Testis (tissue), 3 donors: ENCODE measurements around the gene FLT1. TPM values are rescaled to one million over a fixed set of nuclear protein-coding genes. Genes with fewer than 3 reads are reported as not detected.

ENCODE experiments used
- DNase-seq: peaks from one replicate; pipeline ENCODE4 v3.0.0-alpha.2; 2019
- H3K27ac ChIP-seq, 2 donors: fragments of 200-600 bp; sonication (generic); one replicate each; pipeline ENCODE4 v1.5.1; 2019
- H3K27me3 ChIP-seq: fragments of 200-600 bp; sonication (generic); one replicate; pipeline ENCODE4 v1.5.1; 2019
- H3K36me3 ChIP-seq: fragments of 200-600 bp; sonication (generic); one replicate; pipeline ENCODE4 v1.5.1; 2017; ENCODE audit warnings: low read depth; ENCODE audit errors: missing control alignments
- H3K4me1 ChIP-seq: fragments of 200-600 bp; sonication (generic); one replicate; pipeline ENCODE4 v1.5.1; 2019
- H3K4me3 ChIP-seq, 2 donors: fragments of 200-600 bp; sonication (generic); one replicate each; pipeline ENCODE4 v1.5.1; 2017 to 2019
- H3K9me3 ChIP-seq: fragments of 200-600 bp; sonication (generic); one replicate; pipeline ENCODE4 v1.5.1; 2017
- POLR2A ChIP-seq: fragments of 450-650 bp; IDR thresholded peaks from one replicate; pipeline ENCODE4 v1.6.1; 2017; ENCODE audit warnings: antibody characterized with exemption, mild to moderate bottlenecking, moderate library complexity
- WGBS, 2 donors: methylation state at CpG; one replicate each; pipeline ENCODE4 v1.1.5; 2018; 5-methylcytosine and 5-hydroxymethylcytosine counted together
- intact Hi-C: fragments of 100-400 bp; cut with DNase I; formaldehyde crosslinking; loops from one replicate; pipeline ENCODE4 v1.15.1; 2023; ENCODE audit warnings: low total_unique reads
- polyA plus RNA-seq: library from polyadenylated mRNA; stranded (reverse); fragments of 350-450 nt; fragmentation: Illumina TruSeq; extraction: RNeasy Lipid Tissue Mini Kit (QIAGEN cat#74804); gene quantifications from one replicate; pipeline ENCODE4 v1.2.3, GENCODE V29; 2014; ENCODE audit warnings: low read depth, low replicate concordance; ENCODE audit not compliant: insufficient read depth
- total RNA-seq, 2 donors: library from RNA; depleted of rRNA; stranded (reverse); fragments of >200 nt; gene quantifications; one replicate each; pipeline ENCODE4 v1.2.3, GENCODE V29; 2016
- TF ChIP-seq, protein P1 (sequence below), 3 experiments: fragments of 450-650 bp in 2 of 3; fragments of 200-600 bp in 1 of 3; sonication (generic) in 1 of 3; IDR thresholded peaks; one replicate each; pipeline ENCODE4 v1.5.1; 2016 to 2019; ENCODE audit warnings: antibody characterized with exemption in 3 of 3, mild to moderate bottlenecking in 2 of 3, moderate library complexity in 1 of 3

FLT1 gene
- total and polyA plus RNA-seq, 3 donors from 2014 or later, result 26.6 to 48.1 (median 47.4) TPM

DNA sequence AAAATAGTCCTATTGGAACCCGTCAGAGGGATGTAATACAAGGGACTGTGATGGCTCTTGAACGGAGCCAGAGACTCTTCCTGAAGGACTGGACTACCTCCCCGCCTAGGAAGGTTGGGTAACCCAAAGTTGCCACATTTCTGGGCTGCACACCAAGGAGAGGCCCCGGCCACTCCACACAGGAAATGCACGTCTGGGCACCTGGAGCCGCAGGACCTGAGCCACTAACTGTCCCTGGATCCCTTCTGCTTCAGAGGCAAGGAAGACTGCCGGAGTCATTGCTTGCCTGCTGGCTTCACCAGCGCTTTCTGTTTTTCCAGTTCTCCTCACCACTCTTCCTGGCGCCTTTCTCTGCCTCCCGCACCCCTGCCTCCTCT, 1.2 kb upstream of the FLT1 start:
- 50 to 57% methylated on average over 7 to 10 of the region's 10 CpGs for WGBS, 2 donors
- no peak for TF ChIP-seq POLR2A
- TF ChIP-seq, protein P1, sequence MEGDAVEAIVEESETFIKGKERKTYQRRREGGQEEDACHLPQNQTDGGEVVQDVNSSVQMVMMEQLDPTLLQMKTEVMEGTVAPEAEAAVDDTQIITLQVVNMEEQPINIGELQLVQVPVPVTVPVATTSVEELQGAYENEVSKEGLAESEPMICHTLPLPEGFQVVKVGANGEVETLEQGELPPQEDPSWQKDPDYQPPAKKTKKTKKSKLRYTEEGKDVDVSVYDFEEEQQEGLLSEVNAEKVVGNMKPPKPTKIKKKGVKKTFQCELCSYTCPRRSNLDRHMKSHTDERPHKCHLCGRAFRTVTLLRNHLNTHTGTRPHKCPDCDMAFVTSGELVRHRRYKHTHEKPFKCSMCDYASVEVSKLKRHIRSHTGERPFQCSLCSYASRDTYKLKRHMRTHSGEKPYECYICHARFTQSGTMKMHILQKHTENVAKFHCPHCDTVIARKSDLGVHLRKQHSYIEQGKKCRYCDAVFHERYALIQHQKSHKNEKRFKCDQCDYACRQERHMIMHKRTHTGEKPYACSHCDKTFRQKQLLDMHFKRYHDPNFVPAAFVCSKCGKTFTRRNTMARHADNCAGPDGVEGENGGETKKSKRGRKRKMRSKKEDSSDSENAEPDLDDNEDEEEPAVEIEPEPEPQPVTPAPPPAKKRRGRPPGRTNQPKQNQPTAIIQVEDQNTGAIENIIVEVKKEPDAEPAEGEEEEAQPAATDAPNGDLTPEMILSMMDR (IDR thresholded peaks at IDR 0.05), result no peak
- H3K36me3 ChIP-seq, result no peaks in the 10 kb centered on the region
- no peaks in the 10 kb centered on the region for H3K4me1 ChIP-seq
- no peak overlapping the region for H3K27ac ChIP-seq
- no peaks in the 10 kb centered on the region for H3K9me3 ChIP-seq
- H3K4me3 ChIP-seq, result no peak overlapping the region
- no peak for DNase-seq
- no peaks in the 10 kb centered on the region for H3K27me3 ChIP-seq
- intact Hi-C loops, result no loop called here

GRCh38 chr13:28495538-28496187, 735 bp upstream of the FLT1 start:
- 8 to 18% methylated on average over 15 to 33 of the region's 33 CpGs for WGBS, 2 donors
- H3K9me3 ChIP-seq, result no peaks in the 10 kb centered on the region
- H3K36me3 ChIP-seq, result no peaks in the 10 kb centered on the region
- DNase-seq, result no peak
- peak overlapping the region; percentile 59 to 67 for H3K4me3 ChIP-seq
- no peaks in the 10 kb centered on the region for H3K4me1 ChIP-seq
- intact Hi-C loops, result no loop called here
- H3K27me3 ChIP-seq, result no peaks in the 10 kb centered on the region
- no peak for TF ChIP-seq POLR2A
- TF ChIP-seq, protein P1 (IDR thresholded peaks at IDR 0.05), result no peak
- peak overlapping the region; percentile 41 to 78 for H3K27ac ChIP-seq

- intact Hi-C loops, result no loop called here
- H3K4me3 ChIP-seq, result peak overlapping the region; percentile 59 to 67
- H3K27me3 ChIP-seq, result no peaks in the 10 kb centered on the region
- 1% methylated on average over 14 of the region's 30 CpGs; no CpG with 5 or more reads in 1 of the 2 donors for WGBS, 2 donors
- DNase-seq, result no peak
- peaks cover 3% of the 10 kb centered on the region for H3K4me1 ChIP-seq
- no peaks in the 10 kb centered on the region for H3K36me3 ChIP-seq
- TF ChIP-seq POLR2A, result no peak
- TF ChIP-seq, protein P1 (IDR thresholded peaks at IDR 0.05), result no peak
- no peaks in the 10 kb centered on the region for H3K9me3 ChIP-seq
- peak overlapping the region; percentile 41 to 78 for H3K27ac ChIP-seq
These were observed 487 bp downstream of the FLT1 start for GRCh38 chr13:28494504-28494777.

- TF ChIP-seq POLR2A, result no peak
- TF ChIP-seq, protein P1 (IDR thresholded peaks at IDR 0.05), result no peak
- intact Hi-C loops, result no loop called here
- H3K36me3 ChIP-seq, result no peaks in the 10 kb centered on the region
- peak overlapping the region; percentile 41 to 78 for H3K27ac ChIP-seq
- no peaks in the 10 kb centered on the region for H3K27me3 ChIP-seq
- no peaks in the 10 kb centered on the region for H3K9me3 ChIP-seq
- H3K4me1 ChIP-seq, result peaks cover 3% of the 10 kb centered on the region
- peak overlapping the region; percentile 59 to 67 for H3K4me3 ChIP-seq
- 1 to 2% methylated on average over 12 to 54 of the region's 60 CpGs for WGBS, 2 donors
- DNase-seq, result no peak
These were observed 1.0 kb downstream of the FLT1 start for GRCh38 chr13:28493740-28494503.
